ENCODE results near the gene NEK11.

GRCh38 chr3:131393051-131393450 is 366.4 kb downstream of the NEK11 start:
- TF ChIP-seq GATA3 (IDR thresholded peaks at IDR 0.05; ENCODE audit: low read depth, low read length) = no peak
- no peak for TF ChIP-seq GATA2 (IDR thresholded peaks at IDR 0.05; ENCODE audit: low read depth, low read length)
